IMR-90 (cell line): Measurements from ENCODE around the gene MACF1. TPM values are rescaled to one million over a fixed set of nuclear protein-coding genes. Genes with fewer than 3 reads are reported as not detected.

Experiments used
- ATAC-seq: fragments of 200-7000 bp; cut with Tn5 transposase; 2 replicates; pipeline ENCODE4 v1.9.1; 2020; ENCODE audit warnings: low read depth, mild to moderate bottlenecking, moderate library complexity
- BruUV-seq: library from RNA; stranded (reverse); fragments of 400-500 nt; replicated peaks from 2 replicates; lab custom pipeline; 2021; lab: Mats Ljungman, UMichigan
- CTCF ChIA-PET: fragments of 300-600 bp; formaldehyde crosslinking; extraction: SDS; loops from one replicate; lab custom pipeline; 2021; ENCODE audit warnings: antibody characterized with exemption; lab: Yijun Ruan, JAX
- POLR2A ChIA-PET: fragments of 300-600 bp; sonication (Branson Sonifier 250); formaldehyde crosslinking; loops from one replicate; lab custom pipeline; 2022; ENCODE audit warnings: antibody characterized with exemption; ENCODE audit not compliant: unreplicated experiment; lab: Charles Lee
- DNase-seq: peaks from one replicate; pipeline ENCODE4 v3.0.0; 2013
- H2AFZ ChIP-seq: replicated peaks from 2 replicates; pipeline ENCODE3; 2013; ENCODE audit warnings: low read length, mild to moderate bottlenecking; ENCODE audit not compliant: poor library complexity
- H2AK5ac ChIP-seq: 2 replicates; pipeline ENCODE4 v1.6.1; 2013; ENCODE audit warnings: low read depth, low read length, inconsistent platforms
- H2AK9ac ChIP-seq: replicated peaks from 2 replicates; pipeline ENCODE3; 2013; ENCODE audit warnings: mild to moderate bottlenecking, low read depth, low read length, moderate library complexity; ENCODE audit not compliant: poor library complexity
- H2BK120ac ChIP-seq: 2 replicates; pipeline ENCODE4 v1.6.1; 2013; ENCODE audit warnings: low read depth, low read length, inconsistent platforms
- H2BK15ac ChIP-seq: 3 replicates; pipeline ENCODE4 v1.6.1; 2013; ENCODE audit warnings: low read depth, low read length, inconsistent platforms
- H2BK20ac ChIP-seq: 2 replicates; pipeline ENCODE4 v1.6.1; 2013; ENCODE audit warnings: low read depth, mild to moderate bottlenecking, inconsistent platforms, low read length, moderate library complexity
- H2BK5ac ChIP-seq: 2 replicates; pipeline ENCODE4 v1.6.1; 2013; ENCODE audit warnings: mild to moderate bottlenecking, low read depth, low read length, inconsistent platforms; ENCODE audit not compliant: poor library complexity, severe bottlenecking
- H3K14ac ChIP-seq: replicated peaks from 2 replicates; pipeline ENCODE4 v1.6.1; 2013; ENCODE audit warnings: low read depth, low read length, inconsistent platforms
- H3K18ac ChIP-seq: 2 replicates; pipeline ENCODE4 v1.6.1; 2013; ENCODE audit warnings: low read depth, low read length, control low read depth
- H3K23ac ChIP-seq: 2 replicates; pipeline ENCODE4 v1.6.1; 2013; ENCODE audit warnings: low read depth, low read length, inconsistent platforms
- H3K27ac ChIP-seq: 2 replicates; pipeline ENCODE4 v1.5.1; 2013; ENCODE audit warnings: mild to moderate bottlenecking, control low read depth, low read length; ENCODE audit not compliant: insufficient read depth
- H3K27me3 ChIP-seq: 2 replicates; pipeline ENCODE4 v1.6.1; 2013; ENCODE audit warnings: low read length; ENCODE audit not compliant: control insufficient read depth, insufficient read depth
- H3K36me3 ChIP-seq: 2 replicates; pipeline ENCODE4 v1.6.1; 2013; ENCODE audit warnings: low read length, mixed read lengths; ENCODE audit not compliant: control insufficient read depth, insufficient read depth
- H3K4ac ChIP-seq: 2 replicates; pipeline ENCODE4 v1.6.1; 2013; ENCODE audit warnings: low read depth, low read length, inconsistent platforms
- H3K4me1 ChIP-seq: 2 replicates; pipeline ENCODE4 v1.6.1; 2013; ENCODE audit warnings: low read length, mixed read lengths; ENCODE audit not compliant: control insufficient read depth, insufficient read depth
- H3K4me2 ChIP-seq: 2 replicates; pipeline ENCODE4 v1.6.1; 2013; ENCODE audit warnings: low read depth, mild to moderate bottlenecking, control low read depth, low read length, moderate library complexity
- H3K4me3 ChIP-seq: 2 replicates; pipeline ENCODE4 v1.5.1; 2013; ENCODE audit warnings: low read depth, mild to moderate bottlenecking, control low read depth, low read length, moderate library complexity; ENCODE audit not compliant: insufficient read depth
- H3K56ac ChIP-seq: 2 replicates; pipeline ENCODE4 v1.6.1; 2013; ENCODE audit warnings: low read length, inconsistent platforms; ENCODE audit not compliant: insufficient read depth; ENCODE audit errors: extremely low read depth
- H3K79me1 ChIP-seq, 2 experiments: 2 replicates each; pipeline ENCODE4 v1.6.1; 2013; ENCODE audit warnings: low read length in 2 of 2, inconsistent platforms in 1 of 2, low read depth in 1 of 2
- H3K9ac ChIP-seq: 2 replicates; pipeline ENCODE4 v1.6.1; 2013; ENCODE audit warnings: low read depth, low read length, control low read depth
- H3K9me1 ChIP-seq: 2 replicates; pipeline ENCODE4 v1.6.1; 2013; ENCODE audit warnings: low read length, inconsistent platforms; ENCODE audit not compliant: insufficient read depth
- H3K9me3 ChIP-seq: 2 replicates; pipeline ENCODE4 v1.6.1; 2013; ENCODE audit warnings: low read length; ENCODE audit not compliant: control insufficient read depth, insufficient read depth
- H4K20me1 ChIP-seq: 2 replicates; pipeline ENCODE4 v1.6.1; 2013; ENCODE audit warnings: low read length, inconsistent platforms; ENCODE audit not compliant: insufficient read depth
- H4K5ac ChIP-seq: 2 replicates; pipeline ENCODE4 v1.6.1; 2013; ENCODE audit warnings: mild to moderate bottlenecking, low read depth, low read length, control low read depth
- H4K8ac ChIP-seq, 2 experiments: 2 replicates each; pipeline ENCODE4 v1.6.1; 2013; ENCODE audit warnings: low read depth in 2 of 2, low read length in 2 of 2, control low read depth in 1 of 2, inconsistent platforms in 1 of 2
- H4K91ac ChIP-seq: 2 replicates; pipeline ENCODE4 v1.6.1; 2013; ENCODE audit warnings: low read depth, low read length, inconsistent platforms; ENCODE audit not compliant: insufficient read depth
- FOS ChIP-seq: fragments of 150-350 bp; IDR thresholded peaks from 2 replicates; pipeline ENCODE4 v1.6.1; 2016; ENCODE audit warnings: low read depth, low read length
- WGBS, 2 experiments: methylation state at CpG; one replicate each; pipeline versions ENCODE4 v1.1.5 to v1.1.7; 2013; ENCODE audit warnings: missing lambda C conversion rate in 2 of 2; ENCODE audit not compliant: insufficient read length in 1 of 2; ENCODE audit errors: extremely low coverage in 2 of 2; 5-methylcytosine and 5-hydroxymethylcytosine counted together
- dilution Hi-C: fragments of 300-500 bp; cut with HindIII; formaldehyde crosslinking; loops from one replicate; pipeline ENCODE4 v1.14.3; 2018; ENCODE audit warnings: low sequenced_read_pairs; ENCODE audit not compliant: unreplicated experiment
- in situ Hi-C: fragments of 300-500 bp; cut with MboI; formaldehyde crosslinking; loops from 3 replicates; pipeline ENCODE4 v1.14.3; 2019; ENCODE audit warnings: low sequenced_read_pairs, inconsistent platforms, mixed read lengths
- intact Hi-C: fragments of 100-400 bp; cut with micrococcal nuclease; formaldehyde crosslinking; loops from 2 replicates; pipeline ENCODE4 v1.10.0; 2022
- polyA plus RNA-seq, 3 experiments: library from polyadenylated mRNA; depleted of rRNA; stranded (reverse); fragments of >200 nt; gene quantifications; 2 replicates each; pipeline ENCODE4 v1.2.3, GENCODE V29; 2012; ENCODE audit warnings: low replicate concordance in 1 of 3
- total RNA-seq: library from RNA; depleted of rRNA; stranded (reverse); fragments of >200 nt; gene quantifications from 2 replicates; pipeline ENCODE4 v1.2.3, GENCODE V29; 2012
- TF ChIP-seq, protein P1 (sequence below): conservative IDR thresholded peaks from 2 replicates; pipeline ENCODE4 v1.5.1; 2012; ENCODE audit warnings: mild to moderate bottlenecking, low read depth, low read length, improper control_type of control experiment

MACF1 gene
- total and polyA plus RNA-seq, 2 of the 4 experiments (the other 2 are of a cell fraction): 67.6 to 369 TPM

DNA sequence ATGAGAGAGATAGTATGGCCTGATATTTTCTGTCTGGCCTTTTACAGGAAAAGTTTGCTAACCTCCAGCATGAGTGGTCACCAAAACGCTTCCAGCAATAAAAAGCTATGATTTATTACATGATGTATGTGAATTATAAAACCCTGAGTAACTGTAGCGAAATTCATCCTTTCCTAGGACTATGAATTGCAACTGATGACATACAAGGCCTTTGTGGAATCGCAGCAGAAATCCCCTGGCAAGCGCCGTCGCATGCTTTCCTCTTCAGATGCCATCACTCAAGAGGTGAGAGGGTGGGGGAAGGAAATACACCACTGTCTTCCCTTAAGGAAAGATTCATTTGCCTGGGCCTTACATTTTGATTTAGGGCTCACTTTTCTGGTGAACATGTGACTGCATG, 117.9 kb downstream of the MACF1 start:
- dilution Hi-C loops: no loop called here
- ChIA-PET CTCF (no interaction called here), POLR2A (no interaction called here)
- H3K4ac ChIP-seq: no peak overlapping the region
- peaks cover 47% of the 10 kb centered on the region for H3K36me3 ChIP-seq
- H3K14ac ChIP-seq: no peak overlapping the region
- WGBS, 2 experiments: no CpG with 5 or more reads among the region's 6 CpGs
- H3K56ac ChIP-seq: no peak overlapping the region
- no peak overlapping the region for H2AK5ac ChIP-seq
- H3K18ac ChIP-seq: no peak overlapping the region
- ATAC-seq (no peak), DNase-seq (no peak)
- H2BK5ac ChIP-seq: no peak overlapping the region
- no peaks in the 10 kb centered on the region for H4K20me1 ChIP-seq
- BruUV-seq: no TSS peak
- H4K5ac ChIP-seq: no peak overlapping the region
- H3K23ac ChIP-seq: no peak overlapping the region
- H2BK15ac ChIP-seq: no peak overlapping the region
- no peak overlapping the region for H3K4me2 ChIP-seq
- H3K27me3 ChIP-seq: no peaks in the 10 kb centered on the region
- no peak overlapping the region for H2AFZ ChIP-seq
- no peak overlapping the region for H2AK9ac ChIP-seq
- H3K4me1 ChIP-seq: no peaks in the 10 kb centered on the region
- H4K91ac ChIP-seq: no peak overlapping the region
- H3K9me1 ChIP-seq: no peaks in the 10 kb centered on the region
- H3K4me3 ChIP-seq: no peak overlapping the region
- no peaks in the 10 kb centered on the region for H3K9me3 ChIP-seq
- H2BK120ac ChIP-seq: no peak overlapping the region
- no peak overlapping the region for H4K8ac ChIP-seq
- H3K27ac ChIP-seq: no peak overlapping the region
- H3K9ac ChIP-seq: no peak overlapping the region
- no peak for TF ChIP-seq FOS
- TF ChIP-seq, protein P1, sequence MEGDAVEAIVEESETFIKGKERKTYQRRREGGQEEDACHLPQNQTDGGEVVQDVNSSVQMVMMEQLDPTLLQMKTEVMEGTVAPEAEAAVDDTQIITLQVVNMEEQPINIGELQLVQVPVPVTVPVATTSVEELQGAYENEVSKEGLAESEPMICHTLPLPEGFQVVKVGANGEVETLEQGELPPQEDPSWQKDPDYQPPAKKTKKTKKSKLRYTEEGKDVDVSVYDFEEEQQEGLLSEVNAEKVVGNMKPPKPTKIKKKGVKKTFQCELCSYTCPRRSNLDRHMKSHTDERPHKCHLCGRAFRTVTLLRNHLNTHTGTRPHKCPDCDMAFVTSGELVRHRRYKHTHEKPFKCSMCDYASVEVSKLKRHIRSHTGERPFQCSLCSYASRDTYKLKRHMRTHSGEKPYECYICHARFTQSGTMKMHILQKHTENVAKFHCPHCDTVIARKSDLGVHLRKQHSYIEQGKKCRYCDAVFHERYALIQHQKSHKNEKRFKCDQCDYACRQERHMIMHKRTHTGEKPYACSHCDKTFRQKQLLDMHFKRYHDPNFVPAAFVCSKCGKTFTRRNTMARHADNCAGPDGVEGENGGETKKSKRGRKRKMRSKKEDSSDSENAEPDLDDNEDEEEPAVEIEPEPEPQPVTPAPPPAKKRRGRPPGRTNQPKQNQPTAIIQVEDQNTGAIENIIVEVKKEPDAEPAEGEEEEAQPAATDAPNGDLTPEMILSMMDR: no peak
- intact Hi-C loops: no loop called here
- peaks cover 10 to 12% of the 10 kb centered on the region in 2 experiments; a peak in 2 of 4 replicates for H3K79me1 ChIP-seq
- in situ Hi-C loops: no loop called here
- H2BK20ac ChIP-seq: no peak overlapping the region
